ENCODE results near the gene PALM3. TPM values are rescaled to one million over a fixed set of nuclear protein-coding genes. Genes with fewer than 3 reads are reported as not detected.
A peak's percentile ranks its signal among the peaks of the same experiment; 100 is the strongest.

The PALM3 gene
- total and polyA plus RNA-seq, 2 donors (not counting 1 experiment from before 2014, with no cell fraction given): 0.02 to 1.3 TPM

DNA sequence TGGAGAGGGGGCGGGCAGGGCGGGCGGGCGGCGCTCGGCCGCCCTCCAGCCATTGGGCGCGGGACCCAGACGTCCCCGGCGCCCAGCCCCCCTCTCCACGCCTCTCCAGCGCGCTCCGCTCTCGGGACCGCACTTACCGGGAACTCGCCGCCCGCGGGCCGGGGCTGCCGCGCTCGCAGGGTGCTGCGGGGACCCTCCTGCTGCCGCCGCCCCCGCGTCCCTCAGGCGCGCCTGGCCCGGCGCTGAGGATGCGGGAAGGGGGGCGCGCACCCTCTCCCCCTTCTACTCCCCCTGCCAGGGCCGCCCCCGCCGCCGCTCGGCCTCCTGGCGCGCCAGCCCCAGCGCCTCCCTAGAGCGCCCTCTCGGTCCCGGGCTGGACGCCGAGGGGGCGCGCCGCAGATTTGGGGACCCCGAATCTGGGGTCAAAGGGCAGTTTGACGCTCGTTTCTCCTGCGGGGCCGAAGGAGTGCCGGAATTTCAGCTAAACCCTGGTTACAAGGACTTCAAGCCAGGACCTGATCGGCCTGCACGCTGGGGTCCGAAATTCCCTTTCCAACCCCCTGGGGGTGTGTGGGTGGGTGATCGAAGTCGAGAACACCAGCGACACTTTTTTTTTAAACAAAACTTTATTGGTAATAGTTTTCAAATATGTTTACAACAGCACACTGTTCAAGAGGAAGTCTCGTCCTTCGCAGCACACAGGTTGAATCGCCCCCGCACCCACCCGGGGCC is 29.4 kb upstream of the PALM3 start:
- Histone ChIP-seq H3K27ac (ENCODE audit: insufficient read depth, low read length) (peak overlapping the region; percentile 73), H3K79me2 (ENCODE audit: control insufficient read depth, insufficient read depth, low read length) (no peaks in the 10 kb centered on the region), H4K20me1 (ENCODE audit: control insufficient read depth, extremely low read depth, insufficient read depth, low read length) (no peaks in the 10 kb centered on the region), H3K9me3 (ENCODE audit: control insufficient read depth, insufficient read depth, low read depth, low read length) (no peaks in the 10 kb centered on the region), H3K27me3 (ENCODE audit: control insufficient read depth, insufficient read depth, low read length) (no peaks in the 10 kb centered on the region), H3K4me2 (ENCODE audit: extremely low read depth, insufficient read depth, low read length) (peak overlapping the region; percentile 97), H2AFZ (ENCODE audit: low read length) (no peak overlapping the region), H3K9ac (ENCODE audit: insufficient read depth, low read length) (peak overlapping the region; percentile 66), H3K4me1 (ENCODE audit: control insufficient read depth, extremely low read depth, insufficient read depth, low read length) (peaks cover 2% of the 10 kb centered on the region), H3K36me3 (ENCODE audit: control insufficient read depth, insufficient read depth, low read length) (peaks cover 11% of the 10 kb centered on the region), H3K4me3 (replicated peaks in 1 of 4; ENCODE audit: control extremely low read depth in 1 of 4, insufficient read depth in 1 of 4, low read depth in 3 of 4, low read length in 4 of 4) (peak overlapping the region; percentile 81 to 88 (median 83))
- peak; percentile 67 to 79 for DNase-seq (ENCODE audit: low read depth in 2 of 2)
- no peak for TF ChIP-seq EZH2 (IDR thresholded peaks at IDR 0.05; ENCODE audit: low read length, missing control alignments)
- TF ChIP-seq, protein P1, sequence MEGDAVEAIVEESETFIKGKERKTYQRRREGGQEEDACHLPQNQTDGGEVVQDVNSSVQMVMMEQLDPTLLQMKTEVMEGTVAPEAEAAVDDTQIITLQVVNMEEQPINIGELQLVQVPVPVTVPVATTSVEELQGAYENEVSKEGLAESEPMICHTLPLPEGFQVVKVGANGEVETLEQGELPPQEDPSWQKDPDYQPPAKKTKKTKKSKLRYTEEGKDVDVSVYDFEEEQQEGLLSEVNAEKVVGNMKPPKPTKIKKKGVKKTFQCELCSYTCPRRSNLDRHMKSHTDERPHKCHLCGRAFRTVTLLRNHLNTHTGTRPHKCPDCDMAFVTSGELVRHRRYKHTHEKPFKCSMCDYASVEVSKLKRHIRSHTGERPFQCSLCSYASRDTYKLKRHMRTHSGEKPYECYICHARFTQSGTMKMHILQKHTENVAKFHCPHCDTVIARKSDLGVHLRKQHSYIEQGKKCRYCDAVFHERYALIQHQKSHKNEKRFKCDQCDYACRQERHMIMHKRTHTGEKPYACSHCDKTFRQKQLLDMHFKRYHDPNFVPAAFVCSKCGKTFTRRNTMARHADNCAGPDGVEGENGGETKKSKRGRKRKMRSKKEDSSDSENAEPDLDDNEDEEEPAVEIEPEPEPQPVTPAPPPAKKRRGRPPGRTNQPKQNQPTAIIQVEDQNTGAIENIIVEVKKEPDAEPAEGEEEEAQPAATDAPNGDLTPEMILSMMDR (conservative IDR thresholded peaks at IDR 0.05 in 1 of 2, IDR thresholded peaks at IDR 0.05 in 1 of 2; ENCODE audit: low read depth in 1 of 2, low read length in 2 of 2): peak; percentile 29 to 43

DNA sequence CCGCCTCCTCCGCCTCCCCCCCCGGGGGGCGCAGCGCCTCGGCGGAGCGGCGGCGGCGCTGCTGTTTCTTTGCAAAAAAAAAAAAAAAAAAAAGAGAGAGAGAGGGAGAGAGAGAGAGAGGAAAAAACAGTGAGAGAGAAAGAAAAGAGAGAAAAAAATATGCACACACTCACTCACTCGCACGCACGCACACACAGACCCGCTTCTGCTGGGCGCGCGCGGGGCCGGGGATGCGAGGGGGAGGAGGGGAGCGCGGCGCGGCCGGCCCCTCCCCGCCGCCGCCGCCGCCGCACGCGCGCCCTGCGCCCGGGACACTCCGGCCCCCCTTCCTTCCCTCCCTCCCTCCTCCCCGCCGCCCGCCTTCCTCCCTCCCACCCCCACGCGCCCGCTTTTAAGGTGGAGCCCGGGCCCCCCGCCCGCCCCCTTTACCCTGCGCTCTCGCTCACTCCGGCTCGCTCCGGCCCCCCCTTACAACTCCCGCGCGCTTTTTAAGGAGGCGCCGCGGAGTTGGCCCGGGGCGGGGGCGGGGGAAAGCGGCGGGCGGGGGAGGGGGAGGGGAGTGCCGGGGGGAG is 28.7 kb upstream of the PALM3 start, which contains the start of gene SAMD1:
Gene SAMD1, minus strand, starts transcription at position 243 of the 572 bp plus-strand sequence.
- Histone ChIP-seq H3K9ac (ENCODE audit: insufficient read depth, low read length) (peak within 1 kb of the TSS; percentile 66), H3K4me2 (ENCODE audit: extremely low read depth, insufficient read depth, low read length) (peak within 1 kb of the TSS; percentile 97), H4K20me1 (ENCODE audit: control insufficient read depth, extremely low read depth, insufficient read depth, low read length) (no peaks in the 10 kb centered on the region), H3K79me2 (ENCODE audit: control insufficient read depth, insufficient read depth, low read length) (no peaks in the 10 kb centered on the region), H3K9me3 (ENCODE audit: control insufficient read depth, insufficient read depth, low read depth, low read length) (no peaks in the 10 kb centered on the region), H3K27me3 (ENCODE audit: control insufficient read depth, insufficient read depth, low read length) (no peaks in the 10 kb centered on the region), H3K4me3 (replicated peaks in 1 of 4; ENCODE audit: control extremely low read depth in 1 of 4, insufficient read depth in 1 of 4, low read depth in 3 of 4, low read length in 4 of 4) (peak within 1 kb of the TSS; percentile 81 to 88 (median 83)), H3K27ac (ENCODE audit: insufficient read depth, low read length) (peak within 1 kb of the TSS; percentile 73), H3K36me3 (ENCODE audit: control insufficient read depth, insufficient read depth, low read length) (peaks cover 11% of the 10 kb centered on the region), H2AFZ (ENCODE audit: low read length) (no peak within 1 kb of the TSS), H3K4me1 (ENCODE audit: control insufficient read depth, extremely low read depth, insufficient read depth, low read length) (peaks cover 2% of the 10 kb centered on the region)
- DNase-seq (ENCODE audit: low read depth in 2 of 2): peak; percentile 88 to 94
- TF ChIP-seq, protein P1 (conservative IDR thresholded peaks at IDR 0.05 in 1 of 2, IDR thresholded peaks at IDR 0.05 in 1 of 2; ENCODE audit: low read depth in 1 of 2, low read length in 2 of 2): no peak
- TF ChIP-seq EZH2 (IDR thresholded peaks at IDR 0.05; ENCODE audit: low read length, missing control alignments): no peak

DNA sequence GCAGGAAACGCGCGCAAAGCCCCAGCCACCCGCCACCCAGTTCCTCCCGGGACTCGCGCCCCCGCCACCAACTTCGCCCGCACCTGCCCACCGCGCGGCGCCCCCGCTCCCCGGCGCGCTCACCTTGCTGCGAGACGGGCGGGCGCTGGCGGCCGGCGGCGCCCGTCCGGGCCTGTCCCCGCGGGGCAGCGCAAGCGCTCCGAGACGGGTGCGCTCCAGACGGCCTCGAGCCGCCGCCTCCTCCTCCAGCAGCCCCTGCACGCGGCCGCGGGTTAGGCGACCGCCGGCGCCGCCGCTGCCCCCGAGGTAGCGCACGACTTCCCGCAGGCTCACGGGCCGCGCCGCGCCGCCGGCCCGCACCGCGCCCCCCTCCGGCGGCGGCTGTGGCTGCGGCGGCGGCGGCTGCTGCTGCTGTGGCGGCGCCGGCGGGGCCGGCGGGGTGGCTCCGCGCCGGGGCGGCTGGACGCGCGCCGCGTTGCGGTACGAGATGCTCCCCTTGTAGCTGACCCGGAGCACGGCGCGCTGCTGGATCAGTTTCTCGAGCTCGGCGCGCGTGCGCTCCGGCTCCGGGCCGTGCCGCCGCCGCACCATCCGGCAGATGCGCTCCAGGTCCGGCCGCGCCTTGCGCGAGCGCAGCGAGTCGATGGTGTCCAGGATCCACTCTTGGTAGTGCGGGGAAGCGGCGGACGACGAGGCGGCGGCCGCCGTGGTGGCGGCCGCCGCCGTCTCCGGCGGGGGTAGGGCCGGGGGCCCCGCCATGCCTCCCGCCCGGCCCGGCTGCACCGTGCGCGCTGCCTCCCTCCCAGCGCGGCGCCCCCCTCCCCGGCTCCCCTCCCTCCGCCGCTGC is 28.0 kb upstream of the PALM3 start:
- H3K9me3 ChIP-seq (ENCODE audit: control insufficient read depth, insufficient read depth, low read depth, low read length): no peaks in the 10 kb centered on the region
- peak; percentile 64 to 79 for DNase-seq (ENCODE audit: low read depth in 2 of 2)
- H4K20me1 ChIP-seq (ENCODE audit: control insufficient read depth, extremely low read depth, insufficient read depth, low read length): no peaks in the 10 kb centered on the region
- no peak overlapping the region for H2AFZ ChIP-seq (ENCODE audit: low read length)
- H3K79me2 ChIP-seq (ENCODE audit: control insufficient read depth, insufficient read depth, low read length): no peaks in the 10 kb centered on the region
- H3K27ac ChIP-seq (ENCODE audit: insufficient read depth, low read length): no peak overlapping the region
- peaks cover 11% of the 10 kb centered on the region for H3K36me3 ChIP-seq (ENCODE audit: control insufficient read depth, insufficient read depth, low read length)
- H3K4me3 ChIP-seq (replicated peaks in 1 of 4; ENCODE audit: control extremely low read depth in 1 of 4, insufficient read depth in 1 of 4, low read depth in 3 of 4, low read length in 4 of 4): peak overlapping the region; percentile 35 to 61 (median 56)
- H3K4me1 ChIP-seq (ENCODE audit: control insufficient read depth, extremely low read depth, insufficient read depth, low read length): peaks cover 2% of the 10 kb centered on the region
- TF ChIP-seq EZH2 (IDR thresholded peaks at IDR 0.05; ENCODE audit: low read length, missing control alignments): no peak
- TF ChIP-seq, protein P1 (conservative IDR thresholded peaks at IDR 0.05 in 1 of 2, IDR thresholded peaks at IDR 0.05 in 1 of 2; ENCODE audit: low read depth in 1 of 2, low read length in 2 of 2): no peak
- H3K9ac ChIP-seq (ENCODE audit: insufficient read depth, low read length): peak overlapping the region; percentile 46
- H3K4me2 ChIP-seq (ENCODE audit: extremely low read depth, insufficient read depth, low read length): peak overlapping the region; percentile 82
- H3K27me3 ChIP-seq (ENCODE audit: control insufficient read depth, insufficient read depth, low read length): no peaks in the 10 kb centered on the region
